Loucy (cell line): ENCODE results near the gene FCAMR.

Experiments used
- H2AFZ ChIP-seq: fragments of 200-600 bp; sonication (generic); 2 replicates; pipeline ENCODE4 v1.6.0; 2016; ENCODE audit warnings: antibody characterized with exemption, mild to moderate bottlenecking, low read length, moderate library complexity
- H3F3A ChIP-seq: fragments of 200-600 bp; 2 replicates; pipeline ENCODE4 v1.6.0; 2016; ENCODE audit warnings: antibody characterized with exemption, low read depth, mild to moderate bottlenecking
- H3K27me3 ChIP-seq: fragments of 200-600 bp; sonication (generic); 2 replicates; pipeline ENCODE4 v1.6.1; 2014; ENCODE audit warnings: low read length, mild to moderate bottlenecking; ENCODE audit not compliant: insufficient read depth, poor library complexity, severe bottlenecking
- H3K36me3 ChIP-seq: fragments of 200-600 bp; sonication (generic); 2 replicates; pipeline ENCODE4 v1.6.1; 2016; ENCODE audit warnings: low read length; ENCODE audit not compliant: insufficient read depth
- H3K4me1 ChIP-seq: fragments of 200-600 bp; sonication (generic); 2 replicates; pipeline ENCODE4 v1.5.1; 2014; ENCODE audit warnings: low read length, mild to moderate bottlenecking; ENCODE audit not compliant: insufficient read depth, poor library complexity, severe bottlenecking
- H3K4me2 ChIP-seq: fragments of 200-600 bp; sonication (generic); 2 replicates; pipeline ENCODE4 v1.6.0; 2014; ENCODE audit warnings: antibody characterized with exemption, low read length, low read depth, mild to moderate bottlenecking; ENCODE audit not compliant: poor library complexity, severe bottlenecking
- H3K4me3 ChIP-seq: fragments of 200-600 bp; sonication (generic); 2 replicates; pipeline ENCODE4 v1.5.1; 2014; ENCODE audit warnings: low read length, mild to moderate bottlenecking, mixed read lengths; ENCODE audit not compliant: poor library complexity, severe bottlenecking
- H3K79me2 ChIP-seq: fragments of 200-600 bp; sonication (generic); 2 replicates; pipeline ENCODE4 v1.6.1; 2014; ENCODE audit warnings: low read length; ENCODE audit not compliant: insufficient read depth
- H3K9ac ChIP-seq: fragments of 200-600 bp; sonication (generic); 2 replicates; pipeline ENCODE4 v1.6.0; 2014; ENCODE audit warnings: mild to moderate bottlenecking, low read depth, low read length, moderate library complexity; ENCODE audit not compliant: poor library complexity, severe bottlenecking
- H3K9me2 ChIP-seq: fragments of 200-600 bp; sonication (generic); replicated peaks from 2 replicates; pipeline ENCODE4 v1.6.1; 2016; ENCODE audit warnings: low read depth, low read length, mixed read lengths
- H3K9me3 ChIP-seq: fragments of 200-600 bp; sonication (generic); 2 replicates; pipeline ENCODE4 v1.6.1; 2014; ENCODE audit warnings: mild to moderate bottlenecking, antibody characterized with exemption, low read length, low read depth; ENCODE audit not compliant: insufficient read depth
- H4K20me1 ChIP-seq: fragments of 200-600 bp; sonication (generic); 2 replicates; pipeline ENCODE4 v1.6.0; 2014; ENCODE audit warnings: antibody characterized with exemption, low read length, mild to moderate bottlenecking; ENCODE audit not compliant: insufficient read depth, poor library complexity, severe bottlenecking
- CTCF ChIP-seq: fragments of 200-600 bp; sonication (generic); conservative IDR thresholded peaks from 2 replicates; pipeline ENCODE4 v1.5.1; 2014; ENCODE audit warnings: mild to moderate bottlenecking, antibody characterized with exemption, low read length
- EZH2phosphoT487 ChIP-seq: fragments of 200-600 bp; IDR thresholded peaks from 2 replicates; pipeline ENCODE4 v1.6.1; 2018; ENCODE audit warnings: antibody characterized with exemption, mild to moderate bottlenecking, moderate library complexity, borderline replicate concordance

Gene FCAMR

DNA sequence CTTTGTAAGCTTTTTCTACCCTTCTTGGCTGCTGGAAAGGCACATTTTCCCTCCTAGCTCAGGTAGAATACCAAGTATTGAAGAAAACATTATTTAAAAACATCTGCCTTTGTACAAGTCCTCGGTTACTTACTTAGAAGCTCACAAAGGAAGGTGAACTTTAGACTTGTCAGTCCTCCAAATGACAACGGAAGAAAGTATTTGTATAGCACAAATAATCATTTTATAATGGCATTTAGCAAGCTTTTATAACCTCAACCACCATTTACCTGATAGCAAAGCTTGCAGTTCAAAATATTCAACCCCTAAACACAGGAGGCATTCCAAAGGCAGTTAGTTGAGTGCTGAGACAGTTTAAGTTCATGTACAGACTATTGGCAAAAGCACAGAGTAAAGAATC, 2.5 kb upstream of the FCAMR start:
- H4K20me1 ChIP-seq, result no peaks in the 10 kb centered on the region
- no peaks in the 10 kb centered on the region for H3K36me3 ChIP-seq
- no peaks in the 10 kb centered on the region for H3K9me2 ChIP-seq
- TF ChIP-seq CTCF (no peak), EZH2phosphoT487 (no peak)
- H3K79me2 ChIP-seq, result no peaks in the 10 kb centered on the region
- H3F3A ChIP-seq, result no peaks in the 10 kb centered on the region
- H3K27me3 ChIP-seq, result peaks cover 4% of the 10 kb centered on the region
- H3K9ac ChIP-seq, result no peak overlapping the region
- no peaks in the 10 kb centered on the region for H3K9me3 ChIP-seq
- H3K4me3 ChIP-seq, result no peak overlapping the region
- H3K4me2 ChIP-seq, result no peak overlapping the region
- no peak overlapping the region for H2AFZ ChIP-seq
- peaks cover 1% of the 10 kb centered on the region for H3K4me1 ChIP-seq

DNA sequence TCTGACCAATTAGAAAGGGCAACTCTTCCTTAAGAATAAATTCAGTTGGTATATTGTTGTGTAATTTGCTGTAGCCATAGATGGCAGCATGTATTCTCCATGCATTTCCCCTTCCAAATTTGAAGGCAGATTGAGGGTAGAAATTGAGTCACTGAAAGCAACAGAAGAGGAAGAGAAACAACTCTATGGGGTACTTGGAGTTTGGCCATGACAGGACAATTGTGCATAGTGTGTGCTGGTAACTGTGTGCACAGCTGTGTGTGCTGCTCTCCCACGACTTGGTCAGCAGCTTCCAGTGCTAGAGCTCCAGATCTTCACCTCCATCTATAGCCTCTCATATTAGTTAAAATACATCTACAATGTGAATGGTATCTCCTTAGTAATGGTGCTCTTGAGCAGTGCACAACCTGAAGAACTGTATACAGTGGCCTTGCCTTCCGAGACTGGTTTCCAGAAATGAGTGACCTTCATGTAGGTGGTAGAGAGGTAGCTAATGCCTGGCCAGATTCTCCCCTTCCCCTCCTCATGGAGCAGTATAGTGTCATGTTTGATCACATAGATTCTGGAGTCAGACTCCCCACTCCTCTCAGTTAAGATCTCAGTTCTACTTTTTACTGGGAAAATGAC, 882 bp upstream of the FCAMR start:
- no peaks in the 10 kb centered on the region for H3K9me2 ChIP-seq
- H3K4me3 ChIP-seq, result no peak overlapping the region
- H3K9ac ChIP-seq, result no peak overlapping the region
- no peak overlapping the region for H2AFZ ChIP-seq
- no peaks in the 10 kb centered on the region for H3F3A ChIP-seq
- H3K79me2 ChIP-seq, result no peaks in the 10 kb centered on the region
- H4K20me1 ChIP-seq, result no peaks in the 10 kb centered on the region
- TF ChIP-seq EZH2phosphoT487, result no peak
- TF ChIP-seq CTCF, result no peak
- peaks cover 4% of the 10 kb centered on the region for H3K27me3 ChIP-seq
- H3K9me3 ChIP-seq, result no peaks in the 10 kb centered on the region
- peaks cover 10% of the 10 kb centered on the region for H3K4me1 ChIP-seq
- H3K36me3 ChIP-seq, result no peaks in the 10 kb centered on the region
- H3K4me2 ChIP-seq, result no peak overlapping the region

DNA sequence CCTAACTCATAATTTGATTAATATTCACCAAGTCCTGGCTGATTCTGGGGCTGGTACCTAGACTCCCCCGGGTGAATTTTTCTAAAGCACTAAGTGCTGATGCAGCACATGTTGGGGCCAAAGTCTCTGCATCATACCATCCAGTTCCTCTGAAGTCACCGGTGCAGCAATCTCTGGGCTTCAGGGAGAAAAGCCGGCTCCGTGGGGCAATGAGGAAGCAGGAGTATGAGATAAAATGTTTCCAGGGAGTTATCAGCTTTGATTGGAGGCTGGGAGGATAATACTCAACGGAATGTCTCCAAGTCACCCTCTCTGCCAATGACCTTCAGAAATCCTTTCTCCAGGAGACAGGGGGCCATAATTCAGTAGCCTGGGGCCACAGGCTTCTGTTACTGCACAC, 1.2 kb downstream of the FCAMR start:
- H3K9ac ChIP-seq, result no peak overlapping the region
- peaks cover 4% of the 10 kb centered on the region for H3K27me3 ChIP-seq
- H3K4me2 ChIP-seq, result no peak overlapping the region

More for the DNA sequence above, 1.2 kb downstream of the FCAMR start:
- Histone ChIP-seq H3K9me3 (no peaks in the 10 kb centered on the region), H3K4me3 (no peak overlapping the region), H3K9me2 (no peaks in the 10 kb centered on the region), H3K79me2 (no peaks in the 10 kb centered on the region), H3K36me3 (no peaks in the 10 kb centered on the region), H3F3A (no peaks in the 10 kb centered on the region), H4K20me1 (no peaks in the 10 kb centered on the region), H2AFZ (no peak overlapping the region), H3K4me1 (peaks cover 10% of the 10 kb centered on the region)
- TF ChIP-seq EZH2phosphoT487, result no peak
- TF ChIP-seq CTCF, result no peak
